Measurements from ENCODE around the gene TSPEAR. TPM values are rescaled to one million over a fixed set of nuclear protein-coding genes. Genes with fewer than 3 reads are reported as not detected.

The TSPEAR gene
- total and polyA plus RNA-seq, 11 donors, result 0.01 to 2.6 (median 0.71) TPM; not detected in 2

GRCh38 chr21:44477131-44477530 is 234.2 kb downstream of the TSPEAR start:
- H3K9me3 ChIP-seq, result no peaks in the 10 kb centered on the region
- no peak overlapping the region for H3K4me3 ChIP-seq
- intact Hi-C loops (cut with DNase I), result loop anchor here in 1 of 10 donors (10.0 kb wide), 1 partner anchor 132 kb away; no protein-coding TSS in a partner anchor
- no peak for DNase-seq
- peak overlapping the region in 1 of 12 donors; percentile 59 for H3K27ac ChIP-seq
- no peak for ATAC-seq
- peaks cover 0 to 17% (median 3%) of the 10 kb centered on the region in 12 donors for H3K4me1 ChIP-seq
- peaks cover 0 to under 1% (median 0%) of the 10 kb centered on the region in 9 donors for H3K27me3 ChIP-seq
- TF ChIP-seq CTCF (IDR thresholded peaks at IDR 0.05), result no peak
- no peak for TF ChIP-seq POLR2A (IDR thresholded peaks at IDR 0.05)
- 75 to 80% (median 76%) methylated on average over 7 to 8 of the region's 8 CpGs for WGBS, 4 donors
- H3K36me3 ChIP-seq, result no peaks in the 10 kb centered on the region

DNA sequence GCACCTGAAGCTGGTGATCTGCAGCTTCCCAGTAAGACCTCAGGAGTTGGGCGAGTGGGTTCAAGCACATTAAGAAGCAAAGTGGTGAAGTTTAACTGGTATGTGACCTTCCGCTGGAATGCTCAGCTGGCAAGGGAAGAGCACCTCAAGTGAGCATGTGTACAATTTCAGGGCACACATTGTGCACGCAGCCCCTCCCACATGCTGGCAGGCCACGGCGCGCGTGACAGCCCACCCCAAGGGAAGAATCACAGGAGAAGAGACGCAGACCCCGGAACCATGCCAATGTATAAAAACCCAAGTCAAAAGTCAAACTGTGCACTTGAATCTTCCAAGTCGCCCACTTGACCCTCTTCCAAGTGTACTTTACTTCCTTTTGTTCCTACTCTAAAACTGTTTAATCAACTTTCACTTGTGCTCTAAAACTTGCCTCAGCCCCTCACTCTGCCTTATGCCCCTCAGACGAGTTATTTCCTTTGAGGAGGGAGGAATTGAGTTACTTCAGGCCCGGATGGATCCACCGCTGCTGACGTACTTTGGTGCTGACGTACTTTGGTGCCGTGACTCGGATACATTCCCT is 236.0 kb downstream of the TSPEAR start:
- no peak overlapping the region for H3K4me3 ChIP-seq
- H3K27ac ChIP-seq, result no peak overlapping the region
- TF ChIP-seq CTCF (IDR thresholded peaks at IDR 0.05) (no peak), POLR2A (IDR thresholded peaks at IDR 0.05) (no peak)
- 82 to 87% (median 85%) methylated on average over 17 of the region's 17 CpGs for WGBS, 4 donors
- ATAC-seq (no peak), DNase-seq (no peak)
- intact Hi-C loops (cut with DNase I), result loop anchor here in 1 of 10 donors (10.0 kb wide), 1 partner anchor 131 kb away; no protein-coding TSS in a partner anchor
- H3K9me3 ChIP-seq, result no peaks in the 10 kb centered on the region
- no peaks in the 10 kb centered on the region for H3K27me3 ChIP-seq
- H3K36me3 ChIP-seq, result no peaks in the 10 kb centered on the region
- peaks cover 0 to 17% (median 3%) of the 10 kb centered on the region in 12 donors for H3K4me1 ChIP-seq

DNA sequence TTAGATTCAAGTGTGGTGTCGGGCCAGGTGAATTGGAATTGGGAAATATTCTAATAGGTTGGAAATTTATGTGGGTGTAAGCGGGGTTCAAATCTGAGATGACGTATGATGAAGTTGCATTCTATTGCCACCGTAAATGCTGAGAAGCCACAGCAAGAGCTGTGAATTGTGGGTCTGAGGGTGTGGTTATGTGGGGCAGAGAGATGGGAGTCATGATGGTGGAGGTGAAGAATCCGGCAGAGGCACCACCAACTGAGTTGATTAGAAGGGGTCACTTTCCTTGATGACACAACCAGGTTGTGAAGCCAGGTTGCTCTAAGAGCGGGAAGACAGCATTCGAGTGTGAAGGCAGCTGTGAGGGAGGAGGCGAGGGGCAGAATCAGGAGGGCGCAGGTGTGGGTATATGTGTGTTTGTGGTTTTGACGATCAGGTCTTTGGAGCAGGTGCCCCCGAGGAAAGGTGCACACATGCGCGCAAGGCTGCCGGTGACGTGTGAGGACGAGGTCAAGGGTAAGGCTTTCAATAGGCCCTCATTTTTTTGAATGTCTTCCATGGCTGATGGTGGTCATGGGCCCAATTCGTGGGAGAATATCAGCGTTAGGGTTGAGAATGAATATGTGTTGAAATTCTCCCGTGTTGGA is 237.3 kb downstream of the TSPEAR start:
- Histone ChIP-seq H3K36me3 (no peaks in the 10 kb centered on the region), H3K4me1 (peaks cover 0 to 15% (median 3%) of the 10 kb centered on the region in 12 donors), H3K9me3 (no peaks in the 10 kb centered on the region), H3K27ac (no peak overlapping the region), H3K4me3 (no peak overlapping the region), H3K27me3 (no peaks in the 10 kb centered on the region)
- intact Hi-C loops (cut with DNase I), result loop anchor here in 1 of 10 donors (10.0 kb wide), 1 partner anchor 129 kb away; no protein-coding TSS in a partner anchor
- ATAC-seq (no peak), DNase-seq (no peak)
- 92 to 95% (median 92%) methylated on average over 18 to 19 of the region's 19 CpGs for WGBS, 4 donors
- no peak for TF ChIP-seq CTCF (IDR thresholded peaks at IDR 0.05)
- TF ChIP-seq POLR2A (IDR thresholded peaks at IDR 0.05), result no peak

DNA sequence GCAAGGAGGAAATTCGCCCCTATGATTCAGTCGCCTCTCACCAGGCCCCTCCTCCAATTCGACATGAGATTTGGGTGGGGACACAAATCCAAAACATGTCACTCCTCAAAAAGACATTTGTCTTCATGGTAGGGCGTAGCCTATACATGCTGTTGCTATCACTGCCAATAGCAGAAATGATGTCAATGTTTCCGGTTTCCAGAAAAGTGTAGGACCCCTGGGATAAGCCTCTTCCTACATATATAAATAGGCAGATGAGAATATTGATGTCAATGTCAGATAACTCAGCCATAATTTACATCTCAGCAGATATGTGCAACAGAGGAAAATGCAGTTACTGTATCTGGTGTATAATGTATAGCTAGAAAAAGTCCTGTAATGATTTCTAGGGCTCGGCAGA is 239.4 kb downstream of the TSPEAR start:
- Histone ChIP-seq H3K27me3 (no peaks in the 10 kb centered on the region), H3K27ac (no peak overlapping the region), H3K4me1 (no peaks in the 10 kb centered on the region), H3K36me3 (no peaks in the 10 kb centered on the region), H3K9me3 (no peaks in the 10 kb centered on the region), H3K4me3 (no peak overlapping the region)
- TF ChIP-seq POLR2A (IDR thresholded peaks at IDR 0.05) (no peak), CTCF (IDR thresholded peaks at IDR 0.05) (no peak)
- 71 to 77% (median 75%) methylated on average over 6 of the region's 6 CpGs for WGBS, 4 donors
- ATAC-seq (no peak), DNase-seq (no peak)
- intact Hi-C loops (cut with DNase I), result loop anchor here in 1 of 10 donors (10.0 kb wide), 1 partner anchor 127 kb away; no protein-coding TSS in a partner anchor
